WTC11 (cell line): ENCODE measurements around the gene ADGRL3. TPM values are rescaled to one million over a fixed set of nuclear protein-coding genes. Genes with fewer than 3 reads are reported as not detected.

Experiments used
- ATAC-seq: fragments of 200-7000 bp; cut with Tn5 transposase; 2 replicates; pipeline ENCODE4 v1.10.0; 2021; ENCODE audit warnings: mild to moderate bottlenecking, moderate library complexity
- CTCF ChIA-PET: fragments of 300-600 bp; sonication (Branson Sonifier 250); formaldehyde crosslinking; loops from one replicate; lab custom pipeline; 2021; ENCODE audit warnings: antibody characterized with exemption; lab: Charles Lee
- POLR2A ChIA-PET: fragments of 350-600 bp; sonication (Branson Sonifier 250); formaldehyde crosslinking; loops from one replicate; lab custom pipeline; 2021; ENCODE audit warnings: antibody characterized with exemption; lab: Charles Lee
- DNase-seq: peaks from one replicate; pipeline ENCODE4 v3.0.0; 2021; ENCODE audit warnings: low spot score
- H3K27ac Mint-ChIP-seq: 2 replicates; pipeline ENCODE4 v1.8.0; 2021; ENCODE audit warnings: mixed read lengths
- H3K27me3 Mint-ChIP-seq: 2 replicates; pipeline ENCODE4 v1.8.0; 2021; ENCODE audit warnings: low read depth, mild to moderate bottlenecking, moderate library complexity, mixed read lengths
- H3K36me3 Mint-ChIP-seq: 2 replicates; pipeline ENCODE4 v1.8.0; 2021; ENCODE audit warnings: mixed read lengths
- H3K4me1 Mint-ChIP-seq: 2 replicates; pipeline ENCODE4 v1.8.0; 2022; ENCODE audit warnings: mixed read lengths
- H3K4me3 Mint-ChIP-seq: 2 replicates; pipeline ENCODE4 v1.8.0; 2021; ENCODE audit warnings: mild to moderate bottlenecking, moderate library complexity, mixed read lengths
- H3K9me3 Mint-ChIP-seq: 2 replicates; pipeline ENCODE4 v1.8.0; 2021; ENCODE audit warnings: mixed read lengths
- AFF4 ChIP-seq: sonication (generic); formaldehyde crosslinking; IDR thresholded peaks from 2 replicates; pipeline ENCODE4 v1.8.1; 2023; ENCODE audit warnings: mild to moderate bottlenecking, missing genetic modification reagents, borderline replicate concordance
- ATF1 ChIP-seq: sonication (generic); formaldehyde crosslinking; IDR thresholded peaks from 2 replicates; pipeline ENCODE4 v1.8.1; 2023; ENCODE audit warnings: mild to moderate bottlenecking, moderate library complexity, missing genetic modification reagents
- ATF2 ChIP-seq: sonication (generic); formaldehyde crosslinking; IDR thresholded peaks from 2 replicates; pipeline ENCODE4 v1.8.1; 2022; ENCODE audit warnings: low read depth, missing genetic modification reagents, borderline replicate concordance
- ATF3 ChIP-seq: sonication (generic); formaldehyde crosslinking; conservative IDR thresholded peaks from 2 replicates; pipeline ENCODE4 v1.8.1; 2022; ENCODE audit warnings: mild to moderate bottlenecking, missing genetic modification reagents
- E2F5 ChIP-seq: sonication (generic); formaldehyde crosslinking; IDR thresholded peaks from 2 replicates; pipeline ENCODE4 v1.8.1; 2022; ENCODE audit warnings: mild to moderate bottlenecking, moderate library complexity, missing genetic modification reagents
- ERG ChIP-seq: fragments of 250-450 bp; sonication (Bioruptor Pico); IDR thresholded peaks from 2 replicates; pipeline ENCODE4 v1.8.0; 2021; ENCODE audit warnings: mild to moderate bottlenecking
- ESRRA ChIP-seq: sonication (generic); formaldehyde crosslinking; IDR thresholded peaks from 2 replicates; pipeline ENCODE4 v1.8.1; 2022; ENCODE audit warnings: mild to moderate bottlenecking, missing genetic modification reagents, borderline replicate concordance
- FOXP4 ChIP-seq: sonication (generic); formaldehyde crosslinking; IDR thresholded peaks from 2 replicates; pipeline ENCODE4 v1.8.0; 2022; ENCODE audit warnings: mild to moderate bottlenecking, missing genetic modification reagents
- IRF2 ChIP-seq: sonication (generic); formaldehyde crosslinking; IDR thresholded peaks from 2 replicates; pipeline ENCODE4 v1.8.0; 2022; ENCODE audit warnings: low read depth, missing genetic modification reagents, borderline replicate concordance
- MXD4 ChIP-seq: fragments of 250-450 bp; sonication (Bioruptor Pico); IDR thresholded peaks from 2 replicates; pipeline ENCODE4 v1.8.0; 2021; ENCODE audit warnings: mild to moderate bottlenecking, moderate library complexity, borderline replicate concordance
- MYBL2 ChIP-seq: sonication (generic); formaldehyde crosslinking; IDR thresholded peaks from 2 replicates; pipeline ENCODE4 v1.8.1; 2023; ENCODE audit warnings: mild to moderate bottlenecking, moderate library complexity, missing genetic modification reagents
- NFYB ChIP-seq: sonication (generic); formaldehyde crosslinking; conservative IDR thresholded peaks from 2 replicates; pipeline ENCODE4 v1.8.0; 2022; ENCODE audit warnings: low read depth, missing genetic modification reagents
- NR3C1 ChIP-seq: sonication (generic); formaldehyde crosslinking; conservative IDR thresholded peaks from 2 replicates; pipeline ENCODE4 v1.8.1; 2023; ENCODE audit warnings: low read depth, mild to moderate bottlenecking, missing genetic modification reagents
- SOX15 ChIP-seq: fragments of 250-450 bp; sonication (Bioruptor Pico); IDR thresholded peaks from 2 replicates; pipeline ENCODE4 v1.9.0; 2021; ENCODE audit warnings: mild to moderate bottlenecking
- SP1 ChIP-seq: sonication (generic); formaldehyde crosslinking; conservative IDR thresholded peaks from 2 replicates; pipeline ENCODE4 v1.8.1; 2022; ENCODE audit warnings: missing genetic modification reagents
- TEAD1 ChIP-seq: sonication (generic); formaldehyde crosslinking; IDR thresholded peaks from 2 replicates; pipeline ENCODE4 v1.8.0; 2022; ENCODE audit warnings: mild to moderate bottlenecking, missing genetic modification reagents
- ZMAT4 ChIP-seq: fragments of 250-450 bp; sonication (Bioruptor Pico); IDR thresholded peaks from 2 replicates; pipeline ENCODE4 v1.9.0; 2021; ENCODE audit warnings: mild to moderate bottlenecking
- ZNF219 ChIP-seq: sonication (generic); formaldehyde crosslinking; IDR thresholded peaks from 2 replicates; pipeline ENCODE4 v1.8.0; 2023; ENCODE audit warnings: missing genetic modification reagents, mild to moderate bottlenecking, borderline replicate concordance
- ZNF232 ChIP-seq: sonication (generic); formaldehyde crosslinking; IDR thresholded peaks from 2 replicates; pipeline ENCODE4 v1.8.0; 2022; ENCODE audit warnings: mild to moderate bottlenecking, missing genetic modification reagents
- ZNF263 ChIP-seq: sonication (generic); formaldehyde crosslinking; IDR thresholded peaks from 2 replicates; pipeline ENCODE4 v1.8.1; 2022; ENCODE audit warnings: low read depth, mild to moderate bottlenecking, moderate library complexity, missing genetic modification reagents
- total RNA-seq: library from RNA; stranded (reverse); gene quantifications from 3 replicates; pipeline ENCODE4 v1.2.3, GENCODE V29; 2021

The ADGRL3 gene
- total RNA-seq, 1 experiment from 2014 or later = 8.7 TPM

- no peak for TF ChIP-seq ZNF219 (CRISPR knock-in tag)
- no peak for TF ChIP-seq ATF1 (CRISPR knock-in tag)
- no peak for TF ChIP-seq IRF2 (CRISPR knock-in tag)
- no peak for TF ChIP-seq NFYB (CRISPR knock-in tag)
- TF ChIP-seq MYBL2 (CRISPR knock-in tag) = no peak
- no peak for TF ChIP-seq ZMAT4 (CRISPR knock-in tag)
- TF ChIP-seq MXD4 (CRISPR knock-in tag) = no peak
- no peak for TF ChIP-seq ZNF263 (CRISPR knock-in tag)
- TF ChIP-seq, all 79 proteins: peak for 0
Observed at GRCh38 chr4:61274286-61274685, 74.2 kb downstream of the ADGRL3 start (continued).

GRCh38 chr4:61275241-61275640 lies 75.1 kb downstream of the ADGRL3 start:
- ChIA-PET CTCF (no interaction called here), POLR2A (no interaction called here)
- H3K9me3 Mint-ChIP-seq = no peaks in the 10 kb centered on the region
- H3K4me3 Mint-ChIP-seq = no peak overlapping the region
- no peak overlapping the region for H3K27ac Mint-ChIP-seq
- ATAC-seq = no peak
- peaks cover 30% of the 10 kb centered on the region for H3K4me1 Mint-ChIP-seq
- no peak for DNase-seq
- no peaks in the 10 kb centered on the region for H3K36me3 Mint-ChIP-seq
- H3K27me3 Mint-ChIP-seq = no peaks in the 10 kb centered on the region
- TF ChIP-seq ZMAT4 (CRISPR knock-in tag) (no peak), ZNF263 (CRISPR knock-in tag) (no peak), ERG (CRISPR knock-in tag) (no peak), ATF3 (no peak), E2F5 (CRISPR knock-in tag) (no peak), TEAD1 (CRISPR knock-in tag) (no peak), NR3C1 (no peak), ZNF232 (CRISPR knock-in tag) (no peak), SOX15 (CRISPR knock-in tag) (no peak), AFF4 (CRISPR knock-in tag) (no peak), ESRRA (CRISPR knock-in tag) (no peak), FOXP4 (CRISPR knock-in tag) (no peak), IRF2 (CRISPR knock-in tag) (no peak), MYBL2 (CRISPR knock-in tag) (no peak), ATF1 (CRISPR knock-in tag) (no peak), SP1 (CRISPR knock-in tag) (no peak), ATF2 (CRISPR knock-in tag) (no peak)
